Fibroblast of skin of right biceps (primary cell): ENCODE data around the gene VSIG8.

Experiments used
- DNase-seq: peaks from one replicate; pipeline ENCODE4 v3.0.0-alpha.2; 2013

The VSIG8 gene

GRCh38 chr1:159882527-159882862 lies 20.0 kb upstream of the VSIG8 start:
- DNase-seq = peak; percentile 56

- peak; percentile 99 for DNase-seq
Observed at GRCh38 chr1:159881622-159882526, 19.4 kb upstream of the VSIG8 start.

- no peak for DNase-seq
Observed at GRCh38 chr1:159880430-159880829, 18.0 kb upstream of the VSIG8 start.

GRCh38 chr1:159879977-159880376 lies 17.5 kb upstream of the VSIG8 start:
- peak; percentile 78 for DNase-seq

- no peak for DNase-seq
Observed at GRCh38 chr1:159879136-159879535, 16.7 kb upstream of the VSIG8 start.

- no peak for DNase-seq
Observed at GRCh38 chr1:159877695-159878444, 15.4 kb upstream of the VSIG8 start.

- no peak for DNase-seq
Observed at GRCh38 chr1:159873530-159874143, 11.2 kb upstream of the VSIG8 start.

GRCh38 chr1:159872891-159873290 lies 10.4 kb upstream of the VSIG8 start:
- DNase-seq = no peak

- DNase-seq = no peak
Observed at GRCh38 chr1:159870704-159871103, 8.2 kb upstream of the VSIG8 start.

- DNase-seq = no peak
Observed at GRCh38 chr1:159869607-159870006, 7.2 kb upstream of the VSIG8 start.

GRCh38 chr1:159869173-159869572 lies 6.7 kb upstream of the VSIG8 start:
- peak; percentile 65 for DNase-seq

GRCh38 chr1:159868766-159869165 lies 6.3 kb upstream of the VSIG8 start:
- no peak for DNase-seq

GRCh38 chr1:159867664-159868026 lies 5.2 kb upstream of the VSIG8 start:
- DNase-seq = no peak

GRCh38 chr1:159866905-159867663 lies 4.6 kb upstream of the VSIG8 start:
- no peak for DNase-seq

- DNase-seq = no peak
Observed at GRCh38 chr1:159866066-159866465, 3.6 kb upstream of the VSIG8 start.

GRCh38 chr1:159864262-159864661 lies 1.8 kb upstream of the VSIG8 start:
- DNase-seq = no peak

GRCh38 chr1:159862031-159862430 lies 426 bp downstream of the VSIG8 start:
- no peak for DNase-seq

GRCh38 chr1:159861218-159861617 lies 1.2 kb downstream of the VSIG8 start:
- DNase-seq = no peak

- DNase-seq = no peak
Observed at GRCh38 chr1:159860456-159860855, 2.0 kb downstream of the VSIG8 start.

GRCh38 chr1:159859767-159860322 lies 2.6 kb downstream of the VSIG8 start:
- no peak for DNase-seq

GRCh38 chr1:159857889-159858288 lies 4.6 kb downstream of the VSIG8 start:
- no peak for DNase-seq

GRCh38 chr1:159856576-159856975 lies 5.9 kb downstream of the VSIG8 start:
- no peak for DNase-seq

- no peak for DNase-seq
Observed at GRCh38 chr1:159855709-159856108, 6.7 kb downstream of the VSIG8 start.
